ENCODE measurements around the gene ZNF799.

DNA sequence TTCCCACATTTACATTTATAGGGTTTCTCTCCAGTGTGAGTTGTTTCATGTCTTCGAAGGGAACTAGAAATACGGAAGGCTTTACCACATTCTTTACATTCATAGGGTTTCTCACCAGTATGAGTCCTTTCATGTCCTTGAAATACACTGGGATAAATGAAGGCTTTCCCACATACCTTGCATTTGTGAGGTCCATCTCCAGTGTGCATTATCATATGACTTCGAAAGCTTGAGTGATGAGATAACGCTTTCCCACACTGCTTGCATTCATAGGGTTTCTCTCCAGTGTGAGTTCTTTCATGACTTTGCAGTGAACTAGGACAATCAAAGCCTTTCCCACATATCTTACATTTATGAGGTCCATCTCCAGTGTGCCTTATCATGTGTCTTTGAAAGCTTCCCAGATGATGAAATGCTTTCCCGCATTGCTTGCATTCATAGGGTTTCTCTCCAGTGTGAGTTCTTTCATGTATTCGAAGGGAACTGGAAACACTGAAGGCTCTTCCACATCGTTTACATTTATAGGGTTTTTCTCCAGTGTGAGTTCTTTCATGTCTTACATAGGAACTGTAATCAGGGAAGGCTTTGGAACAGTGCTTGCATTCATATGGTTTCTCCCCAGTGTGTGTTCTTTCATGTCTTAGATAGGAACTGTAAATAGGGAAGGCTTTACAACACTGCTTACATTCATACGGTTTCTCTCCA, 50.7 kb downstream of the ZNF799 start:
- TF ChIP-seq POLR2AphosphoS5 (IDR thresholded peaks at IDR 0.05; ENCODE audit: low read depth, low read length) (no peak), SIN3A (IDR thresholded peaks at IDR 0.05; ENCODE audit: borderline replicate concordance, insufficient read depth, low read length) (no peak), TAF1 (IDR thresholded peaks at IDR 0.05; ENCODE audit: borderline replicate concordance, insufficient read depth, low read length) (no peak)
